KMS-11 (cell line): Measurements from ENCODE around the gene MDK.

Experiments
- H2AFZ ChIP-seq: fragments of 200-600 bp; sonication (generic); 2 replicates; pipeline ENCODE4 v1.6.1; 2016; ENCODE audit warnings: antibody characterized with exemption, mixed run types, low read depth
- H3K27ac ChIP-seq: fragments of 200-600 bp; sonication (generic); 2 replicates; pipeline ENCODE4 v1.6.1; 2016; ENCODE audit warnings: mild to moderate bottlenecking, mixed run types
- H3K27me3 ChIP-seq: fragments of 200-600 bp; sonication (generic); 2 replicates; pipeline ENCODE4 v1.6.1; 2017; ENCODE audit warnings: mild to moderate bottlenecking, low read depth, mixed run types, moderate library complexity; ENCODE audit not compliant: insufficient read depth
- H3K36me3 ChIP-seq: fragments of 200-600 bp; sonication (generic); 2 replicates; pipeline ENCODE4 v1.6.1; 2017; ENCODE audit warnings: mild to moderate bottlenecking, mixed run types; ENCODE audit not compliant: insufficient read depth
- H3K4me1 ChIP-seq: fragments of 200-600 bp; sonication (generic); 2 replicates; pipeline ENCODE4 v1.6.1; 2016; ENCODE audit warnings: mild to moderate bottlenecking, low read depth, mixed run types; ENCODE audit not compliant: poor library complexity, severe bottlenecking
- H3K4me2 ChIP-seq: fragments of 200-600 bp; sonication (generic); 2 replicates; pipeline ENCODE4 v1.7.0; 2016; ENCODE audit warnings: mild to moderate bottlenecking, mixed run types
- H3K4me3 ChIP-seq: fragments of 200-600 bp; sonication (generic); IDR thresholded peaks from 2 replicates; pipeline ENCODE4 v1.6.1; 2017; ENCODE audit warnings: low read depth, low read length, mixed read lengths; ENCODE audit not compliant: insufficient read depth
- H3K79me2 ChIP-seq: fragments of 200-600 bp; sonication (generic); 2 replicates; pipeline ENCODE4 v1.6.1; 2016; ENCODE audit warnings: low read depth, mixed run types; ENCODE audit not compliant: insufficient read depth
- H3K9ac ChIP-seq: fragments of 200-600 bp; sonication (generic); 2 replicates; pipeline ENCODE4 v1.6.1; 2016; ENCODE audit warnings: mild to moderate bottlenecking, mixed run types
- H4K20me1 ChIP-seq: fragments of 200-600 bp; sonication (generic); 2 replicates; pipeline ENCODE4 v1.6.1; 2016; ENCODE audit warnings: mild to moderate bottlenecking, mixed run types; ENCODE audit not compliant: insufficient read depth
- CTCF ChIP-seq: fragments of 200-600 bp; sonication (generic); conservative IDR thresholded peaks from 2 replicates; pipeline ENCODE4 v1.6.1; 2017; ENCODE audit warnings: low read depth, mild to moderate bottlenecking, antibody characterized with exemption, low read length, moderate library complexity, mixed read lengths

MDK gene

GRCh38 chr11:46426233-46426991 lies 44.9 kb downstream of the MDK start:
- H3K27me3 ChIP-seq = no peaks in the 10 kb centered on the region
- no peaks in the 10 kb centered on the region for H3K79me2 ChIP-seq
- no peak overlapping the region for H3K9ac ChIP-seq
- H3K36me3 ChIP-seq = no peaks in the 10 kb centered on the region
- H3K27ac ChIP-seq = no peak overlapping the region
- H4K20me1 ChIP-seq = no peaks in the 10 kb centered on the region
- no peak overlapping the region for H3K4me3 ChIP-seq
- H2AFZ ChIP-seq = no peak overlapping the region
- peaks cover 16% of the 10 kb centered on the region for H3K4me1 ChIP-seq
- H3K4me2 ChIP-seq = no peak overlapping the region
- TF ChIP-seq CTCF = no peak

- H3K27ac ChIP-seq = no peak overlapping the region
Measured at GRCh38 chr11:46427364-46427763, 45.9 kb downstream of the MDK start.

GRCh38 chr11:46429717-46430116 lies 48.2 kb downstream of the MDK start:
- TF ChIP-seq CTCF = no peak
- Histone ChIP-seq H3K36me3 (no peaks in the 10 kb centered on the region), H4K20me1 (no peaks in the 10 kb centered on the region), H3K4me2 (peak overlapping the region; percentile 31; the same call in 1 of the 2 replicates), H3K4me3 (no peak overlapping the region), H3K27me3 (no peaks in the 10 kb centered on the region), H3K79me2 (no peaks in the 10 kb centered on the region), H2AFZ (no peak overlapping the region), H3K27ac (peak overlapping the region; percentile 28; the same call in 1 of the 2 replicates), H3K9ac (no peak overlapping the region), H3K4me1 (peaks cover 18% of the 10 kb centered on the region)

More at GRCh38 chr11:46427364-46427763, 45.9 kb downstream of the MDK start:
- no peaks in the 10 kb centered on the region for H3K36me3 ChIP-seq
- TF ChIP-seq CTCF = no peak
- no peaks in the 10 kb centered on the region for H3K27me3 ChIP-seq
- no peaks in the 10 kb centered on the region for H4K20me1 ChIP-seq
- H2AFZ ChIP-seq = no peak overlapping the region
- H3K9ac ChIP-seq = no peak overlapping the region
- H3K79me2 ChIP-seq = no peaks in the 10 kb centered on the region
- H3K4me1 ChIP-seq = peaks cover 16% of the 10 kb centered on the region
- H3K4me2 ChIP-seq = no peak overlapping the region
- H3K4me3 ChIP-seq = no peak overlapping the region

- no peak overlapping the region for H3K4me2 ChIP-seq
- no peak overlapping the region for H3K9ac ChIP-seq
- H3K27me3 ChIP-seq = no peaks in the 10 kb centered on the region
- H3K79me2 ChIP-seq = no peaks in the 10 kb centered on the region
- no peak overlapping the region for H2AFZ ChIP-seq
- no peaks in the 10 kb centered on the region for H4K20me1 ChIP-seq
- no peaks in the 10 kb centered on the region for H3K36me3 ChIP-seq
- peaks cover 33% of the 10 kb centered on the region for H3K4me1 ChIP-seq
- H3K27ac ChIP-seq = no peak overlapping the region
- TF ChIP-seq CTCF = no peak
- H3K4me3 ChIP-seq = no peak overlapping the region
Measured at GRCh38 chr11:46431211-46431610, 49.7 kb downstream of the MDK start.
